ENCODE measurements around the gene BTBD1. TPM values are rescaled to one million over a fixed set of nuclear protein-coding genes. Genes with fewer than 3 reads are reported as not detected.
"Not testable (repeated sequence)": the region's sequence is repeated elsewhere in the genome, so short reads cannot be mapped to it uniquely, and the experiment has no call there.

Gene BTBD1
- total RNA-seq, 2 donors from 2014 or later = 56.7 to 63.6 TPM

DNA sequence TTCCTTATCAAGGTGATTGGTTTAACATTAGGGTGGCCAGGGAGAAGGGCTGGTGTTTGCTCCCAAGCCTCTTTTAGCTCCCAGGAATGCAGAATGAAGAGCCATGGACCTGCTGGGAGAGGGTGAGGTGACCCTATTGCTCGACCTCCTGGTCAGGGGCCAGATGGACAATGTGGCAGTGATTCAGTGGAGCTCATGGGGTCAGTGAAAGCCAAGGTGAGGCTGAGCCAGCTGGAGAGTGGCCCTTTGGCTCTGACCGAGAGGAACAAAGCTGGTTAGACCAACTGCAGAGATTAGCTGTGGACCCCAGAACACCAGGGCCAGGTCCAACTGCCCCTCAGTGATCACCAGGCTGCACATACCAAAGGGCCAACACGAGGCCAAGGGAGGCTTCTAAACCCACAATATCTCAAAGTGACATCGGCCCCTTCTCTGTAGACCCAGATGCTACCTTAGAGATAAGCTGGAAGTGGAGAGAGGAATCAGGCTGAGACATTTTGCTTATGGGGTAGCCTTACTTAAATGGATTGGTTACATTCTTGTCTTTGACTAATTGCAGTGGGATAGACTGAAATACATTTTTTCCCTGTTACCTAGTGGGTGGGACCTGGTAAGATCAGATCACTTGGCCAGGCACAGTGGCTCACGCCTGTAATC is 15.8 kb upstream of the BTBD1 start:
- Histone ChIP-seq H3K27me3 (no peaks in the 10 kb centered on the region), H3K4me1 (no peaks in the 10 kb centered on the region), H3K9me3 (no peaks in the 10 kb centered on the region), H3K9ac (ENCODE audit: low read depth in 2 of 2, low read length in 2 of 2) (no peak overlapping the region), H3K4me3 (no peak overlapping the region), H3K27ac (no peak overlapping the region), H3K36me3 (no peaks in the 10 kb centered on the region)
- no peak for TF ChIP-seq CTCF (IDR thresholded peaks at IDR 0.05)
- DNase-seq = no peak
- intact Hi-C loops (cut with DNase I) = no loop called here

- intact Hi-C loops (cut with DNase I) = no loop called here
These were observed 14.4 kb upstream of the BTBD1 start for GRCh38 chr15:83081256-83082014.

DNA sequence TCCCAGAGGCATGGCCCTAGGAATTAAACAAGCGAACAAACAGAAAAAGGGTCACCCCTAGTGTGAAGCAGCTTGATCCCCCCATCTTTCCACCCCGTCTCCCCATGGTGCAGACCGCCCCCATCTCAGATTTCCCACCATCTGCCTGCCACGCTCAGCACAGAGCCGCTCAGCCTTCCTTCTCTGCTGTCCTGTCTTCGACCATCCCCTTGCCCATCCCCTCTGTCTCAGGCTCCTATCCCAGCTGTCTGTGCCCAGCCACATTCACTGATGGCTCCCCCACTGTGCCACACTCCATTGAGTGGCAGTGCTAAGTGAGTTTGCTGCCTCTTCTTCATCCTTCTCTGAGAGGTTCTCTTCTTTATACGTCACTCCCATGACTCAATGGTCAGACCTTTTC is 11.7 kb upstream of the BTBD1 start:
- no peak overlapping the region for H3K27ac ChIP-seq
- intact Hi-C loops (cut with DNase I) = no loop called here
- no peaks in the 10 kb centered on the region for H3K4me1 ChIP-seq
- no peaks in the 10 kb centered on the region for H3K9me3 ChIP-seq
- H3K4me3 ChIP-seq = no peak overlapping the region
- no peaks in the 10 kb centered on the region for H3K36me3 ChIP-seq
- no peak overlapping the region for H3K9ac ChIP-seq (ENCODE audit: low read depth in 2 of 2, low read length in 2 of 2)
- H3K27me3 ChIP-seq = peaks cover 3% of the 10 kb centered on the region
- TF ChIP-seq CTCF (IDR thresholded peaks at IDR 0.05) = no peak
- no peak for DNase-seq

More at GRCh38 chr15:83081256-83082014, 14.4 kb upstream of the BTBD1 start:
- no peak for TF ChIP-seq CTCF (IDR thresholded peaks at IDR 0.05)
- Histone ChIP-seq H3K27ac (no peak overlapping the region), H3K4me1 (no peaks in the 10 kb centered on the region), H3K9me3 (no peaks in the 10 kb centered on the region), H3K27me3 (no peaks in the 10 kb centered on the region), H3K36me3 (no peaks in the 10 kb centered on the region), H3K9ac (ENCODE audit: low read depth in 2 of 2, low read length in 2 of 2) (no peak overlapping the region), H3K4me3 (no peak overlapping the region)
- DNase-seq = no peak

DNA sequence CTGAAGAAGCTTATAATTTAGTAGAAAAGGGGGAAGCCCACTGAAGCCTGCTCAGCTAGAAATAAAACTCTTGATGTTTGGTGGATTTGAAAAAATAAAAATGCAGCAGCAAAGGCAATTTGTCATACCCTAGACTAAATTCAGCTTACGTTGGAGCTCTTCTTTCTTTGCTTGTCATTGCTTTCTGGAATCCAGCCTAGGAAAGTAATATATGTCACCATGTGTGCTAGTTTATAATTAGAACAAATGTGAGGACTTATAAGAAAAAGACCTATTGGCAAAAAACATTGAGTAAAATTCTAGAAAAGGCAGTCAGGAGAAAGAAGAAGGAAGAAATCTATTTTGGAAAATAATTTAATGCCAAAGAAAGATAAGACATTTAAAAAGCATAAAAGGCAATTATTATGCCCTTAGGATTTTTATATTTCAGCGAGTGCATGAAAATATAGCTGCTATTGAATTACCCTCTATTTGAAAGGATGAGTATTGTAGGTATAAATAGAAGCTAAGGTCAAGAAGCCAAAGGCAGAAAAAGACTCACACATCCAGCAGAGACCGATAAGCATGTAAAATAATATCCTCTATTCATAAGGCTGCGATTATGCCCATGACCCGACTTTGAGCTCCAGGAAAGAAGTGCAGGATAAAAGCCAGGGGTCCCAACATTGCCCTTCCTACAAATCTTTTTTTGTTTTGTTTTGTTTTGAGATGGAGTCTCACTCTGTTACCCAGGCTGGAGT is 10.6 kb upstream of the BTBD1 start:
- Histone ChIP-seq H3K4me3 (no peak overlapping the region), H3K9ac (ENCODE audit: low read depth in 2 of 2, low read length in 2 of 2) (no peak overlapping the region), H3K36me3 (no peaks in the 10 kb centered on the region), H3K27me3 (peaks cover 3% of the 10 kb centered on the region), H3K9me3 (no peaks in the 10 kb centered on the region), H3K4me1 (no peaks in the 10 kb centered on the region), H3K27ac (no peak overlapping the region)
- intact Hi-C loops (cut with DNase I) = no loop called here
- TF ChIP-seq CTCF (IDR thresholded peaks at IDR 0.05) = no peak
- no peak for DNase-seq

DNA sequence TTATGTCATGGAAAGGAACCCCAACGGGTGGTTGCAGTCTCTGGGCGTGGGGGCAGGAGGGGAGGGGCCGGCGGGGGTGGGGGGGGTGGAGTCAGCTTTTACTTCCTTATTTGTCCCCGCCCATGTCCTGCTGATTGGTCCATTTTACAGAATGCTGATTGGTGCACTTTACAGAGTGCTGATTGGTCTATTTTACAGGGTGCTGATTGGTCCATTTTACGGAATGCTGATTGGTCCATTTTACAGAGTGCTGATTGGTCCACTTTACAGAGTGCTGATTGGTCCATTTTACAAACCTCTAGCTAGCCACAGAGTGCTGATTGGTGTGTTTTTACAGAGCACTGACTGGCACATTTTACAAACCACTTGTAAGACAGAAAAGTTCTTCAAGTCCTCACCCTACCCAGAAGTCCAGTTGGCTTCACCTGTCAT is 2.2 kb upstream of the BTBD1 start:
- not testable (repeated sequence) for H3K9me3 ChIP-seq; H3K4me3 ChIP-seq; H3K27ac ChIP-seq; H3K9ac ChIP-seq (ENCODE audit: low read depth in 2 of 2, low read length in 2 of 2); H3K27me3 ChIP-seq; H3K4me1 ChIP-seq; H3K36me3 ChIP-seq; DNase-seq
- intact Hi-C loops (cut with DNase I) = loop anchor here (5.0 kb wide), 2 partner anchors 57 to 138 kb away; partner anchors contain the start of genes C15orf40 and HDGFL3

Measured in colonic mucosa (tissue), 4 donors.